ENCODE measurements around the gene RND2. TPM values are rescaled to one million over a fixed set of nuclear protein-coding genes. Genes with fewer than 3 reads are reported as not detected.

The RND2 gene
- total and polyA plus RNA-seq, 2 of the 13 experiments (the other 11 are each of a cell fraction or from before 2014, with no cell fraction given), result 0.05 to 0.11 TPM

- Histone ChIP-seq H2AFZ (ENCODE audit: low read length) (no peak overlapping the region), H3K9ac (ENCODE audit: insufficient read depth, low read depth, low read length) (peak overlapping the region; percentile 99), H3K4me1 (ENCODE audit: insufficient read depth, low read length) (peaks cover 56% of the 10 kb centered on the region), H3K9me3 (ENCODE audit: low read length) (no peaks in the 10 kb centered on the region), H3K27me3 (ENCODE audit: control insufficient read depth in 1 of 2, insufficient read depth in 2 of 2, low read length in 2 of 2) (no peaks in the 10 kb centered on the region; a peak in 1 of 5 replicates), H3K36me3 (replicated peaks in 1 of 2; ENCODE audit: control insufficient read depth in 1 of 2, insufficient read depth in 2 of 2, low read length in 2 of 2) (peaks cover 14 to 33% of the 10 kb centered on the region in 2 experiments), H4K20me1 (ENCODE audit: insufficient read depth, low read length) (peaks cover 27% of the 10 kb centered on the region), H3K4me3 (replicated peaks in 1 of 3; ENCODE audit: insufficient read depth in 1 of 3, low read depth in 2 of 3, low read length in 3 of 3) (peak overlapping the region; percentile 81 to 95 (median 92)), H3K27ac (ENCODE audit: extremely low read length, insufficient read depth, low read length) (peak overlapping the region; percentile 94), H3K79me2 (ENCODE audit: insufficient read depth, low read length) (peaks cover 21% of the 10 kb centered on the region), H3K4me2 (ENCODE audit: low read depth, low read length) (peak overlapping the region; percentile 99)
- WGBS (ENCODE audit: low lambda C conversion rate), result 4% methylated on average over 10 of the region's 10 CpGs
- no TSS peak for BruUV-seq (replicated peaks)
- DNase-seq (ENCODE audit: low spot score) (no peak), ATAC-seq (no peak), FAIRE-seq (no peak)
- intact Hi-C loops (cut with micrococcal nuclease; ENCODE audit: unreplicated experiment), result loop anchor here (2.0 to 5.0 kb wide), 3 partner anchors 18 to 167 kb away; partner anchors contain the start of genes PSME3, PTGES3L and RUNDC1
- in situ Hi-C loops (cut with HindIII; ENCODE audit: extremely low pct_ligation_motif_present, low pct_unique_long_range_greater_than_20kb), result no loop called here
- ChIA-PET POLR2A (interaction anchor here (1.1 to 3.2 kb wide), 33 partner anchors 11 to 459 kb away, joined by 3 to 162 read pairs (median 14); partner anchors contain the start of genes BECN1, BRCA1, CNTD1 and COA3), CTCF (ENCODE audit: low intra/inter-chr PET ratio, low total read pairs) (no interaction called here)
- TF ChIP-seq MBNL3 (CRISPR knock-in tag; conservative IDR thresholded peaks at IDR 0.05) (no peak), GLMP (CRISPR knock-in tag; IDR thresholded peaks at IDR 0.05; ENCODE audit: borderline replicate concordance) (peak; percentile 58; the same call in 1 of the 2 replicates), ZSCAN20 (CRISPR knock-in tag; IDR thresholded peaks at IDR 0.05; ENCODE audit: borderline replicate concordance) (0 out of 2 replicates have a peak, but pooled peaks have one; percentile 1), MXI1 (IDR thresholded peaks at IDR 0.05; ENCODE audit: borderline replicate concordance, low read depth, low read length) (no peak), ZNF776 (CRISPR knock-in tag; IDR thresholded peaks at IDR 0.05) (no peak), ZBTB40 (IDR thresholded peaks at IDR 0.05) (no peak), ZBTB40 (CRISPR knock-in tag; IDR thresholded peaks at IDR 0.05) (no peak), MAZ (IDR thresholded peaks at IDR 0.05; ENCODE audit: borderline replicate concordance, low read depth, low read length) (no peak), MAZ (CRISPR knock-in tag; IDR thresholded peaks at IDR 0.05; ENCODE audit: low read depth) (no peak), NFYB (CRISPR knock-in tag; IDR thresholded peaks at IDR 0.05) (no peak), FOXK2 (IDR thresholded peaks at IDR 0.05) (no peak), GLI4 (CRISPR knock-in tag; IDR thresholded peaks at IDR 0.05; ENCODE audit: borderline replicate concordance) (no peak), ZNF766 (CRISPR knock-in tag; IDR thresholded peaks at IDR 0.05; ENCODE audit: borderline replicate concordance) (0 out of 2 replicates have a peak, but pooled peaks have one; percentile 15)
These were observed 26.0 kb upstream of the RND2 start for GRCh38 chr17:42999003-42999525.

All from HepG2 (cell line).